Activated CD8-positive, alpha-beta T cell treated with anti-CD3 and anti-CD28 coated beads for 36 hours (primary cell): ENCODE results near the gene SORCS2. TPM values are rescaled to one million over a fixed set of nuclear protein-coding genes. Genes with fewer than 3 reads are reported as not detected.

Source experiments
- ATAC-seq: fragments of 200-7000 bp; cut with Tn5 transposase; one replicate; pipeline ENCODE4 v1.10.0; 2021; ENCODE audit warnings: mild to moderate bottlenecking, moderate library complexity
- CTCF ChIA-PET: fragments of 350-600 bp; sonication (Branson Sonifier 250); formaldehyde crosslinking; loops from one replicate; lab custom pipeline; 2021; ENCODE audit warnings: antibody characterized with exemption; lab: Charles Lee
- POLR2A ChIA-PET: fragments of 350-600 bp; sonication (Branson Sonifier 250); formaldehyde crosslinking; loops from one replicate; lab custom pipeline; 2021; ENCODE audit warnings: antibody characterized with exemption; lab: Charles Lee
- DNase-seq: peaks from one replicate; pipeline ENCODE4 v3.0.0-alpha.2; 2020
- H3K27ac Mint-ChIP-seq: one replicate; pipeline ENCODE4 v1.8.0; 2021; ENCODE audit warnings: mild to moderate bottlenecking, mixed read lengths
- H3K27me3 Mint-ChIP-seq: one replicate; pipeline ENCODE4 v1.8.0; 2021; ENCODE audit warnings: mixed read lengths
- H3K36me3 Mint-ChIP-seq: one replicate; pipeline ENCODE4 v1.8.0; 2021; ENCODE audit warnings: low read depth, mixed read lengths
- H3K4me1 Mint-ChIP-seq: one replicate; pipeline ENCODE4 v1.8.0; 2021; ENCODE audit warnings: low read depth, mixed read lengths
- H3K4me3 Mint-ChIP-seq: one replicate; pipeline ENCODE4 v1.8.0; 2021; ENCODE audit warnings: mild to moderate bottlenecking, moderate library complexity, mixed read lengths
- H3K9me3 Mint-ChIP-seq: one replicate; pipeline ENCODE4 v1.8.0; 2021; ENCODE audit warnings: mixed read lengths
- intact Hi-C: fragments of 100-400 bp; cut with micrococcal nuclease; formaldehyde crosslinking; loops from one replicate; pipeline ENCODE4 v1.10.0; 2022
- total RNA-seq, 2 experiments: library from RNA; stranded (reverse); gene quantifications; one replicate each; pipeline ENCODE4 v1.2.3, GENCODE V29; 2021
- TF ChIP-seq, protein P1 (sequence below): fragments of 200-600 bp; IDR thresholded peaks from one replicate; pipeline ENCODE4 v1.8.0; 2022; ENCODE audit warnings: antibody characterized with exemption, mild to moderate bottlenecking

The SORCS2 gene
- total RNA-seq, 2 experiments from 2014 or later: 0.05 TPM; not detected in 1

DNA sequence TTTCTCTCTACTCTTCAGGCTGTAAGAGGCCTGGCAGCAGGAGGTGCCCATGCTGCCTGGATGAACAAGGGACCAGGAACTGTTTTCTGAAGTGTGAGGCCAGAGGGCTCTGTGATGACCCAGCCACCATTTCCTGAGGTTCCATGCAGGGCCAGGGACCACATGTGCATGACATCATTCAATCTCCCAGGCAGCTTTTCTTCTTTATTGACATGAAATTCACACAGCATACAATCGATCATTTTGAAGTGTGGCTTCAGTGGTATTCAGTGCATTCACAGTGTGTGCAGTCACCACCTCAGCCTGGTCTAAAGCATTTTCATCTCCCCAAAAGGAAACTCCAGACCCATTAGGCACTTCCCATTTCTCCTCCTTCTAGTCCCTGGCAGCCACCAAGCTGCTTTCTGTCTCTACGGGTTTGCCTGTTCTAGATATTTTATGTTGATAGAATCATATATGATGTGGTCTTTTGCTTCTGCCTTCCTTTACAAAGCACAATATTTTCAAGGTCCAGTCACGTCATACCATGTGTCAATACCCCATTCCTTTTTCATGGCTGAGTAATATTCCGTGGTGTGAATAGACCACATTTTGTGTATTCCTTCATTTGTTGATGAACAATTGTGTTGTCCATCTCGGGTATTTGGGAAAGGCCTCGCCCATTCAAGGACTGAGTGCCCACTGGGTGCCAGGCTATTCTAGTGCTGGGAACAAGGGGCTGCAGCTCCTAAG is 149.3 kb downstream of the SORCS2 start:
- DNase-seq: no peak
- Mint-ChIP-seq H3K27ac (no peak overlapping the region), H3K4me1 (no peaks in the 10 kb centered on the region), H3K9me3 (peaks cover 8% of the 10 kb centered on the region), H3K4me3 (no peak overlapping the region), H3K27me3 (peaks cover under 1% of the 10 kb centered on the region), H3K36me3 (no peaks in the 10 kb centered on the region)
- intact Hi-C loops: no loop called here
- TF ChIP-seq, protein P1, sequence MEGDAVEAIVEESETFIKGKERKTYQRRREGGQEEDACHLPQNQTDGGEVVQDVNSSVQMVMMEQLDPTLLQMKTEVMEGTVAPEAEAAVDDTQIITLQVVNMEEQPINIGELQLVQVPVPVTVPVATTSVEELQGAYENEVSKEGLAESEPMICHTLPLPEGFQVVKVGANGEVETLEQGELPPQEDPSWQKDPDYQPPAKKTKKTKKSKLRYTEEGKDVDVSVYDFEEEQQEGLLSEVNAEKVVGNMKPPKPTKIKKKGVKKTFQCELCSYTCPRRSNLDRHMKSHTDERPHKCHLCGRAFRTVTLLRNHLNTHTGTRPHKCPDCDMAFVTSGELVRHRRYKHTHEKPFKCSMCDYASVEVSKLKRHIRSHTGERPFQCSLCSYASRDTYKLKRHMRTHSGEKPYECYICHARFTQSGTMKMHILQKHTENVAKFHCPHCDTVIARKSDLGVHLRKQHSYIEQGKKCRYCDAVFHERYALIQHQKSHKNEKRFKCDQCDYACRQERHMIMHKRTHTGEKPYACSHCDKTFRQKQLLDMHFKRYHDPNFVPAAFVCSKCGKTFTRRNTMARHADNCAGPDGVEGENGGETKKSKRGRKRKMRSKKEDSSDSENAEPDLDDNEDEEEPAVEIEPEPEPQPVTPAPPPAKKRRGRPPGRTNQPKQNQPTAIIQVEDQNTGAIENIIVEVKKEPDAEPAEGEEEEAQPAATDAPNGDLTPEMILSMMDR: no peak
- ATAC-seq: no peak
- ChIA-PET POLR2A (no interaction called here), CTCF (no interaction called here)

DNA sequence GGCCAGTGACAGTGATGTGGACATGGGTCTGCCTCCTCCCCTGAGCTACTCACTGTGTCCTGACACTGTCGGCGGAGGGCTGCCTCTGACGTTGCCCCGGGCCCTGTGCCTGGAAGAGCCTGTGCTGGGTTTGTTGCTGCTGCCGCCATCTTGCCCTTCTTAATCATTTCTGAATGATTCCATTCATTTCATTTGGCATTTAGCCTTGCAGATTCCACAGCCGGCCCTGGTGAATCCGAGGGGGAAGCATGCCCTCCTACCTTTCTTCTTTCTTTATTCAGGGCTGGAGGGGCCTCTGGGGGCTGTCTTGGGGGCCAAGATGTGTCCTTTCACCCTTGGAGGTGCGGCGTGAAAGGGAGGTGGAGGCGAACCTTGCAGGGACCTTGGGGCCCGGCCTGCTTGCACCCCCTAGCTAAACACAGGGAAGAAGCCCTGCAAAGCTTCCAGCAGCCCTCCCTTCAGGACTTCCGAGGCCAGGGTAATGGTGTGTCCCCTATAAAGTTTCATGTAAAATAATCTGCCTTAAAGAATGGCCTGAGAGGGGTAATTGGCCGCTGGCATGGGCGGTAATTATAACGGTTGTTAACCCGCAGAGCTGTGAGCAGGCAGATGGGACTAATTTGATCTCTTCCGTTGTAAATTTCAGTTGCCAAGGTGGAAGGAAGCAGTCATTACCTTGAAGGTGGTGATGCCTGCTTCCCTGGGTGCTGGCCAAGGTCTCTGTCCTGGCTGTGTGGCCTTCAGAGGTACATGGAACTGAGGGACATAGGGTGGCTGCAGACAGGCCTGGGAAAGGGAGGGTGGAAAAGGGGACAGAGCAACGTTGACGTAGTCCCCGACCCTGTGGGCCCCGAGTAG is 150.1 kb downstream of the SORCS2 start:
- Mint-ChIP-seq H3K36me3 (no peaks in the 10 kb centered on the region), H3K4me3 (no peak overlapping the region), H3K27ac (no peak overlapping the region), H3K27me3 (peaks cover 2% of the 10 kb centered on the region), H3K9me3 (peaks cover 10% of the 10 kb centered on the region), H3K4me1 (no peaks in the 10 kb centered on the region)
- CTCF ChIA-PET: no interaction called here
- POLR2A ChIA-PET: no interaction called here
- ATAC-seq (no peak), DNase-seq (no peak)
- TF ChIP-seq, protein P1: no peak
- intact Hi-C loops: no loop called here

DNA sequence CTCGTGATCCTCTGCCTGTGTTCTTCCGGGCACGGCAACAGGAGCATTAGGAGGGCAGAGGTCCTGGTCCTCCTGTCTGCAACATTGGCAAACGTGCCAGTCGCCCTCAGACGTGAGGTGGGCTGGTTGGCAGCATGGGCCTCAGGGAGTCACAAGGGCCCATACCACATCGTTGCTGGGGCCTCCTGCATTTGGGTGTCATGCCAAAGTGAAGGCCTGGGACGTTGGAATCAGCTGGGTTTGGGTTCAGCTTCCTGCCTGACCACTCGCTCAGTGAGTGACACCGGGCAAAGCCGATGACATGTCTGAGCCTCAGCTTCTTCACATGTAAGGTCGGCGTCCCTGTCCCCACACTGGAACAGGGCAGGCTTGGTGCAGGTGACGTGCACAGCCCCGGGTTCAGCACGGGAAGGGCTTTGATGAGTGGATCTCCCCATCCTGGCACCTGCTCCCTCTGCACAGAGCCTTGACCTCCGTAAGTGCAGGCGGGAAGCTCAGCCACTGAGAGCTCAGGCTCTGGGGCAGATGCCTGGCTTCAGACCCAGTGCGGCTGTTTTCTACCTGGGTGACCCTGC is 150.8 kb downstream of the SORCS2 start:
- ChIA-PET CTCF (no interaction called here), POLR2A (no interaction called here)
- no peaks in the 10 kb centered on the region for H3K36me3 Mint-ChIP-seq
- intact Hi-C loops: no loop called here
- no peak overlapping the region for H3K27ac Mint-ChIP-seq
- DNase-seq: no peak
- H3K4me3 Mint-ChIP-seq: no peak overlapping the region
- H3K9me3 Mint-ChIP-seq: peaks cover 10% of the 10 kb centered on the region
- H3K27me3 Mint-ChIP-seq: peaks cover 2% of the 10 kb centered on the region
- H3K4me1 Mint-ChIP-seq: no peaks in the 10 kb centered on the region
- TF ChIP-seq, protein P1: no peak
- no peak for ATAC-seq

DNA sequence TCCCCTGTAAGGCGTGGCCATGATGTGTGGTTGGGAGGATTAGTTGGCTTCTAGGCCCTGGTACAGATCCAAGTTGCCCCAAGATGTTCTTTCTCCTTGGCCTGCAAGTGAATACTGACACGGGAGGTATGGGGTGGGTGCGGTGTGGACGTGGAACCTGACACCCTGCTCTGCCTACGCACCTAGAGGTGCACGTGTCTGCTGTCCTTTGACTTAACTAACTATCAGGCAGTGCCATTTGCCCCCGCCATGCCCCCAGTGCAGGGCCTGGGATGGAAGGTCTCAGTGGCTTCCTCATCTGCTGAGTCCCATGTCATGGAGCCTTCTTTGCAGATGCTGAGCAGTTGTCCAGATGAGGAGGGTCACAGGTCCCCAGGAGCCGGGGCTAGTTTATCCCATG is 151.6 kb downstream of the SORCS2 start:
- CTCF ChIA-PET: no interaction called here
- TF ChIP-seq, protein P1: no peak
- no peaks in the 10 kb centered on the region for H3K4me1 Mint-ChIP-seq
- peaks cover 10% of the 10 kb centered on the region for H3K9me3 Mint-ChIP-seq
- no peak overlapping the region for H3K4me3 Mint-ChIP-seq
- H3K36me3 Mint-ChIP-seq: no peaks in the 10 kb centered on the region
- intact Hi-C loops: no loop called here
- H3K27me3 Mint-ChIP-seq: peaks cover 2% of the 10 kb centered on the region
- POLR2A ChIA-PET: no interaction called here
- no peak overlapping the region for H3K27ac Mint-ChIP-seq
- DNase-seq (no peak), ATAC-seq (no peak)
